HG03108 (cell line): Measurements from ENCODE around the gene APBA2.

ENCODE experiments used
- ATAC-seq: cut with Tn5 transposase; IDR thresholded peaks from one replicate; pipeline ENCODE4 v1.9.1; 2021; ENCODE audit warnings: moderate library complexity; ENCODE audit not compliant: unreplicated experiment

APBA2 gene

DNA sequence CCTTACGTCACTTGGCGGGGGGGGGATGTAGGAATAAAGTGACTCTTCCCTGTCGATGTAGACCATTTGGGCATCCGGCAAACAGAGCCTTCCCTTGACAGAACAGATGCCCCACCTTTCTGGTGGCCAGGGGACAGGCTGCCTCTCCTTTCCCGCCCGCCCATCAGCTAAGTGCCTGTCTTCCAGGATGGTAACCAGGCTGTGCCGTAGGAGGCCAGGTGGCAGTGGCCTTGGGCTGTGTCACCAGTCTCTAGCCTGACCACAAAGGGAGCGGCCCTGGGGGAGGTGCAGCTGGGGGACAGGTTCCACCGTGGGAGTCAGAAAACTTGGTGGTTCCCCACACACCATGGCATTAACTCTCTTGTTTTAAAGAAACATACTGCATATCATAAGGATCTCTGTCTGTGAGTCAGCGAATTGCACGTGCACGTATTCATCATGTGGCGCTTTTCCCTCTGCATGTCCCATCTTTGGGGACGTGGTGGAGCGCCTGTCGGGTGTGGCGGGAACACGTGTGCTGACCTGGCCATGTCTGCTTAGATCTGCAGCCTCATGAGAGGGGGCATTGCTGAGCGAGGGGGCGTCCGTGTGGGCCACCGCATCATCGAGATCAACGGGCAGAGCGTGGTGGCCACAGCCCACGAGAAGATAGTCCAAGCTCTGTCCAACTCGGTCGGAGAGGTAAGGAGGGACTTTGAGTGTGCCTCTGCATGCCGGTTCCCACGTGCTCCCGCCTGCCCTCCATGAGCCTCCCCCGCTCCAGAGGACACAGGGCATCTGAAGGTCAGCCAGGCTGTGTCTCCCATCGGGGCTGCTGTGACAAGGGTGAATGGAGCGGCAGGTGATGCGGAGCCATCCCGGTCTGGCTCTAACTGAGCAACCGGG lies 227.8 kb downstream of the APBA2 start:
- ATAC-seq, result no peak

DNA sequence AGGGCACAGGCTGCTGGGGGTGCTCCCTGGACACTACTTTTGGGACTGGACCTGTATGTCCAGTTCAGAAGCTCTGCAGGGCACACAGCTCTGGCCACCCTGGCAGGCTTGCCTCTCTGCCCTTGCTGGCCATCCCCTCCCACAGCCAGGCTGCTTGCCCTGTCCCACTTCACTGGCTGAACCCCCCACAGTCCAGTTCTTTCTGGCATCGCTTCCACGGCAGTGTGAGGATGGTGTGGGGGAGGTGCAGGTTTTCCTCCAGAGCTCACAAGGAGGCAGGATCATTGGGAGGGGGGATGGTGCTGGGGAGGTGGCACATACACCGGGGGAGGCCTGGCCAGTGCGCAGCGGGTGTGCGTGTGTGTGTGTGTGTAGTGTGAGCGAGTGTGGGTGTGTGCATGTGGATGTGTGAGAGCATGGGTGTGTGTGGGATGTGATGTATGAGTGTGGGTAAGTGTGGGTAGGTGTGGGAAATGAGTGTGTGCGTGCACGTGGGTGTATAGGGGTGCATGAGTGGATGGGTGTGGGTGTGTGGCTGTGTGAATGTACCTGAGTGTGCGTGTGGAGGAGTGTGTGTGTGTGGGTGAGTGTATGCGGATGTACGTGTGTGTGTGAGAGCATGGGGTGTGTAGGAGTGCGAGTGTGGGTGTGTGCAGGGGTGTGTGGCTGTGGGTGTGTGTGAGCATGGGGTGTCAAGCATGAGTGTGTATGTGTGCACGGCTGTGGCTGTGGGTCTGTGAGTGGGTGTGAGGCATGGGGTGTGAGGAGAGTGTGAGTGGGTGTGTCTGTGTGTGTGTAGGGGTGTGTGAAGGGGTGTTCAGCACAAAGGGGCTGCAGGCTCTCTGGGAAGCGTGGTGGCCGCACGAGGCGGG lies 228.7 kb downstream of the APBA2 start:
- no peak for ATAC-seq

DNA sequence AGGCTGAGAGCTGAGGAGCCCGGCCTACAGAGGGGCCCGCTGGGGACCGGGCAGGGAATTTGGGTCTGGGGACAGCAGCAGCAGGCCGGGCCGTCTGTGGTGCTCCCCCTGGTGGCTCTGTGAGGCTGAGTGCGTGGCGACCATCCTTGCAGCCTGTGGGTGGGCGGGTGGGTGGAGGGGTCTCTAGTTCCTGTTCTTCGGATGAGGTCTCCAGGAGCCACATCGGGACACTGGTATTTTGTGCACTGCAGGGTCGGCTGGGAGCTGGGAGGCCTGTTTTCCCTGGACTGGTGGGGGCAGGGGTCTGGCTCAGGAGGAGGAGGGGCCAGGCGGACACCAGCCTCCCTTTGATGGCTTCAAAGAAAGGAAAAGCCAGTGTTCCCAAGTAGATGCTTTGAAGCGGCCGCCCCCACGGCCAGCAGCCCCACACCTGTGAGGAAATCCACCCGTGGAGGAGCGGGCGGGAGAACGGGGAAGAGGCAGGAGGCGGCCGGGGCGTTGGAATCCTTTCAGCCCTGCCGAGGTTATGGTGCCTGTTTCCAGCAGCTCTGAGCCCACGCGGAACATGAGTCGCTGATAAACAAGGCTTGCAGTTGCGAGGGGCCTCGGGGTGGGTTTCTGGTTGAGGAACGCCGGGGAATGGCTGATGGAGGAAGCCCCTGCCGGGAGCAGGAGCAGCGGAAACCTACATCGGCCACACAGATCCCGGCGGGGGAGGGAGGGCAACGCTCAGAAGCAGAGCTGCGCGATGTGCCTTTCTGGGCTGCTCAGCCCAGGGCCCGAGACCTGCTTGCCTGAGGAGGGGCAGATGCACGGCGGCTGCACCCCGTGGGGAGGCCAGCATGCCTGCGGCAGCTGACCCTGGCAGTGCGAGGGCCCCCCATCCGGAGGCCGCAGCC lies 229.6 kb downstream of the APBA2 start:
- ATAC-seq, result no peak

DNA sequence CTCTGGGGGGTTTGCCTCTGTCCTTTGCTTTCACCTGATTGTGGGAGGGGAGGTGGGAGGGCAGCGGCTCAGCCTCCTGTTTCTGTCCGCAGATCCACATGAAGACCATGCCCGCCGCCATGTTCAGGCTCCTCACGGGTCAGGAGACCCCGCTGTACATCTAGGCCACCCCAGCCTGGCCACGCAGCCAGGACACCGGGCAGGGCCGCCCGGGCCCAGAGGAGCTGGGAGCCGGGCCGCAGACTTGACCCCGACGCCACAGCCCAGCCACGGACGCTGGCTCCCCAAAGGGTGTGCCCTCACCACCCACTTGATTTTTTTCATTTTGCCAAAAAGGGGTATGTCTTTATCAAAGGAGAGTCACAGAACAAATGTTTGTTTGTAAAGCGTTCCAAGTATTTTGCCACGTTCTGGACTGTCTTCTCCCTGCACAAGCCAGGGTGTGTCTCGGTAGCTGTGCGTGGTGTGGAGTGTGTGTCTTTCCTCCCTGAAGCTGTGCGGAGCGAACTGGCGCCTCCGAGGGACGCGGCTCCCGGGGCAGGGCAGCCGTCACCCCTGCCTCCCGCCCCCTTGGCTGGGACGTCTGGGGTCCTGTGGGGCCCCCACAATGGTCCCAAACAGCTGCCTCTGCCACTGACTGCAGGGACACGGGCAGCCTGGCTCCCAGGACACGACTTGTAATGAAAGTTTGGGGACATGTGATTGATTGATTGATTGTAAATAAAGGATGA lies 231.4 kb downstream of the APBA2 start:
- ATAC-seq, result no peak

DNA sequence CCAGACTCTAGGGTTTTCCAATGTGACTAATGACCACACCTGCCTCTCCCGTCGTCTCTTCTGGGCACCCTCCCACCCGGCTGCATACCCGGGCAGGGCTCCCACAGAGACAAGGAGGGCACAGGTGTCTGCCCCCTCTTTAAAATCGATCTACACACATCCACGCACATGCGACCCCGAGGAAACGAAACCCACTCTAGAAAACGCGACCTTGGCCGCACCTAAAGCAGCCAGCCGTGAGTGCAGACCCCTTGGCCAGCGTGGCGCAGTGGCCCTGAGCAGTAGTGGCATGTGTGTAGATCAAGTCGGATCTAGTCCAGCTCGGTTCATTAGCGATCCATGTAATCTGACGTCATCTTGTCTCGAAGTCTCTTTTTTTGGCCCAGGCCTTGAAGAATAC lies 232.0 kb downstream of the APBA2 start:
- no peak for ATAC-seq

DNA sequence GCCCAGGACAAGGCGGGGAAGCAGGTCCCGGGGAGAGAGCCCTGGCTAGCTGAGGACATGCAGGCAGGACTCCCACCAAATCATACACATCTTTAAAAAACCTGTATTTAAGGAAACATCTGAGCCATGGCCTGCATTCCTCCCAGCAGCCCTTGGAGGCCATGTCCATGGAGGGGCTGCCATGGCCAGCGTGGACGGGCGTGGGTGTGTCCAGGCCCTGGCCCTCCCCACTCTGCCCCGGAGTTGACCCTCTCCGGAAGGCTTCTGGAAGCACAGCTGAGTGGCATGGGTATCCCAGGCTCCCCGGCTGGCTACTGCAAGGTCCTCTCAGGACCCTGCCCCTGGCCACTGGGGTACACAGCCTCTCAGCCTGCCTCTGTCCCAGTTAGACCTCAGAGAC lies 234.1 kb downstream of the APBA2 start:
- no peak for ATAC-seq

DNA sequence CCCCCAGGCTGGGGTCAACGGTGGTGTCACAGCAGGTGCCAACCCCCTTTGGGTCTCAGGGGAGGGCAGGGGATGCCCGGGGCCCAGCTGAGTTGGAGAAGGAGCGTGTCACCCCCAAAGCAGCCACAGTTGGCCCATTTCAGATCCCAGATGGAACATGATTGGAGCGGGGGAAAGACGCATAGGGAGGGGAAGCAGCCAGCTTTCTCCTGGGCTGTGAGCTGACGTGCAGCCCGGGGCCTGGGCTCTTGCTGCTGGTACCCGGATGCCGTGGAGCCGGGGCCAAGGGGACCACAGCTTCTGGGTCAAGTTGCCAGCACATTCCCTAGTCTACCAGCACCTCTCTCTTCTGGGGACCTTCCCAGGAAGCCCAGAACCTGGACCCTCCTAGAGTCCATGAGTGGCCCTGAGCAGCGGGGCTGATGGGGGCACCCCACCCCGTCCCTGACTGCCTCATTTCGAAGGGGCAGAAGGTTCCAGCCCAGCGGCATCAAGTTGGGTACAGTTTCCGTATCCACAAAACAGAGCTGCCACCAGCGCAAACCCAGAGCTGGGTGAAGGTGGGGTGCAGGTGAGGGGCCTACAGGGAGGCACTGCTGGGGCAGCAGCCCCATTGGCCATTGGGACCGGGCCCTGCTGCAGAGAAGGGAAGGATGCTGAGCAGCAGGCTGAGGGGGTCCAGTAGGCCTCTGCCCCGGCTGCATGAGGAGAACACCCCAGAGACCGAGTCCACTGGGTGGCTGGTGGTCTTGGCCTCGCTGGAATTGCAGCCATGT lies 235.0 kb downstream of the APBA2 start:
- ATAC-seq, result no peak

DNA sequence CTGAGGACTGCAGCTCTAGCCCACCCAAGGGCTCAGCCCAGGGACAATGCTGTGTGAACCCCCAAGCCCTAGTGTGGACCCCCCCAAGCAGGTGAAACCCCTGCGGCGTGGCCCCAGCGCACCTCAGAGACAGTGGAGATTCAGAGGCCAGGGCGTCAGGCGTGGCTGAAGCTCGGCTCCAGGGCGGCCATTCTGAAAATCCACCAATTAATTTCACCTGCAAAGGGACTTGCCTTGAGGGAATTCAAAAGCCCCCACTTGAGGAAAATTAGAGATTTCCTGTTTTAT lies 235.5 kb downstream of the APBA2 start:
- ATAC-seq, result no peak

DNA sequence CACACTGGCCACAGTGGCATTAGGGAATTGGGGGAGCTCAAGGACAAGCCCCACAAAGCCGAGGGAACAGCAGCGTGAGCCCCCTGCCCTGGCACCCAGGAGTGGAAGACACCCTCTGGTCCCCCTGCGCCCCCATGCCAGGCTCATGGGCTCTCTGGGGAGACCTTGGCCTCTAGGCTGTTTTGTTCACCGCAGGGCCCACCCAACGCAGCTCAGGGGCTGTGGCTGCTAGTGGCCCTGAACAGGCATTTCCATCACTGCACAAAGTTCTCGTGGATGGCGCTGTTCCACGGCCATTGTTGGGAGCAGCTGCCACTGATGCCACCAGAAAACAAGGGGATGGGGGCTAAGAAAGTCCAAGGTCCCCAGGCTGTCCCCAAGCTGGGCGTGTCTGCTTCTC lies 236.1 kb downstream of the APBA2 start:
- no peak for ATAC-seq

DNA sequence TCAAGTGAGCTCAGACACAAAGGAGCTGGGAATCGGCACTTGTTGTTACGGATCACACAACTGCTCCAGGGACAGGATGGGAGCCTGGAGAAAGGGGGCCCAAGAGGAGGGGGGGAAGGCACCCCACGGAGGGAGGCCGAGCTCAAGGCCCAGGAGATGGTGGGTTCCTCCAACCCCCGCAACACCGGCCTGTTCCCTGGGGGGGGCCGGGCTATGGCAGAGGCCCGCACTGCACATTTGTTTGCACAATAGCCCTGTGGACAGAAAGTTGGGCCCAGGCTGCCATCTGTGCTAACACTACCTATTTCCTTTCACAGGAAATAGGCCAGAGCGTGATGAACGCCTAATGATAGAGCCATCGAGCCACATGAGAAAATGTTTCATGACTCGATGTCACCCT lies 236.7 kb downstream of the APBA2 start:
- ATAC-seq, result no peak

DNA sequence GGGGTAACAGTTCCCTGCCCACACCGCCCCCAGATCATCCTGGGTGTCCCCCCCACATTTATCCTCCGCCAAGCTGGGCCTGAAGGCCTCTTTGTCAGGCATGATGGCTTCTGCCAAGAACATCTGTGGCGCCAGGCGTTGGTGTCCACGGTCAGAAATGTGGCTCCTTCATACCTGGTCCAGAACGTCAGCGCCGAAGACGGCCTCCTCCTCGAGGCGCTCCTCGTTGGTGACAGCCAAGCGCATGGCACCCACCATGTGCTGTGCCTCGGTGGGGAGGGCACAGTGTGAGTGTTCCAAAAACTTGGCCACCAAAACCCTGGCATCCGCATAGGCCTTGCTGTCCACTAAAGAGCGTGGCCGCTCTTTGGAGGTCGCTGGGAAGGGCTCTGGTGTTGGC lies 237.4 kb downstream of the APBA2 start:
- no peak for ATAC-seq

DNA sequence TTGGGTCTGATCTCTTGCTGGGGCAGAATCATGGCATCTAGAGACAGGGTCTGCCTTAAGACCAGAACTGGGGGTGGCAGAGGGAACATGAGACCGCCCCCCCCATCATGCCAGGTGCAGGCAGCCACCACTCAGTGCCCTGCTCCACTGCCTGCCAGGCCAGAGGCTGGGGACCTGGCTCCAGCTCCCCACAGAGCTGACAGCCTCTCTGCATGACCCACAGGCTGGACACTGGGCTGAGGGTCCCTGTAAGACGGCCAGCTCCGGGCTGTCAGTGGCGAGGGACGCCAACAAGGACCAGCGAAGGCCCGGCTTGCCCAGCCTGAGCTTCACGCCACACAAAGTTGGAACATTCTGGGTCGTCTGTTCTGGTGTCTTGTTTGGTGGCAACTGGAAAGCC lies 238.2 kb downstream of the APBA2 start:
- no peak for ATAC-seq

DNA sequence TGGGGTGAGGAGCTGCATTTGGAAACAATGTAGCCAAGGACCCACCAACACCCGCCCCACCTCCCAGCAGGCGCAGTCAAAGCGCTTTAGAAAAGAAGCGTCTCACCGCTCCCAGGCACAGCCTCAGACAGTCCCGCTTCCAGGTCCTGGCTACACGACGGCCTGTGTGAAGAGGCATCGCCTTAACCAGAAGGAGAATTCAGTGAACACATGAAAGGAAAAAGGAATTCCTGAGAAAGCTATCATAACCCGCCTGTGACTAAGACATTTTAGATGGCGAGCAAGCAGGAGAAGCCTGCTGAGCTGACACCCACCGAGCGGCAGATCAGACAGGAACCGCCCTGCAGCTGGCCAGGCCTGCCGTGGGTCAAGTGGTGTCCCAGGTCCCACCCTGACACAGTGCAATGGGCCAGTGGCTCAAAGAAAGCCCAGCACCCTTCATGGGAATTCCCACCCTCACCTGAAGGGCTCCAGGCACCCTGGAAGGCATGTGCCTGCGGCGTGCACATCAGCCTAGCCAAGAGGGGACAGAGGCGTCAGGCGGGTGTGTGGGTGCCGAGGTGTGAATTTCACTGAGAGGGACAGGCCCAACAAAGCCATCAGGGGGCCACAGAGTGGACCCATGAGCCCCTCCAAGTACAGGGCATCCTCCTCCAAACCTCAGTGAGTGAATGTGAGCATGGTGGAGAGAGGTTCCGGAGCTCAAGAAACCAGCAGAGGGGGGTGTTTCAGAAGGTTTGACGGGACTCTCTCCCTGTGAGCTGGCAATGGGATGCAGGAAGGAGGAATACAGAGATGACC lies 239.0 kb downstream of the APBA2 start:
- no peak for ATAC-seq

DNA sequence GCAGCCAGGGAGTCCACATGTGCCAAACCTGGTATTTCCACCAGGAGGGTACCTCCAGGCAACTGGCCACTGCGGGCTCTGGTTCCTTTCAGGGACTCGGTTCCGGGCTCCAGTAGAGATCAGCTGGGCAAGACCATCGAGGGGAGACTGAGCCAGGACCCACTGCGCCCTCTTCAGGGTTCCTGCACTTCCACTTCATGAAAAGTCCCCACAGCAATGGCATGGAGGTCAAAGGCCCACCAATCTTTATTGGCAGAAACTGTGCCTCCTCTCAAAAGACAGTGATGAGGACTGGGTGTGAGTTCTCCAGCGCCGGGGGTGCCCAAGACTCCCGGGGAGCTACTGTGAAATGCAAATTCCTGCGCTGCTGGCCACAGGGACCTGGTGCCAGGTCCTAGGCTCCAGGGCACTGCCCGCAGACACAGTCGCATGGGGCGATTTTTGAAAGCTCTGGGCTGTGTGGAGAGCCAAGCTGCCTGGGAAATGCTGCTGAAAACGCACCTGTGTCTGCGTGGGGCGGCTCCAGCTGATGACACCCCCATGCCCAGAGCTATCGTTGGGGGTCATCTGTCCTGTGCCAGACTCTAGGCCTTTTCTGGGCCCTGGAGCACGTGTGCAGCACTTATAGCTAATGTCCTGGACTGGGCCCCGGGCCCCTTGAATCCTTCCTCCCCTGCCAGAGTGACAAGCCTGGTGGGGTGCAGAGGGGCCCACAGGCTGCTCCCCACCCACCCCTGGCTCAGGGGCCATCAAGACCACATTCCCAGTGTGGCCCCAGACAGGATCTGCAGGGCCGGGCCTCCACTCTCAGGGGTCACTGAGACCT lies 239.8 kb downstream of the APBA2 start:
- no peak for ATAC-seq

DNA sequence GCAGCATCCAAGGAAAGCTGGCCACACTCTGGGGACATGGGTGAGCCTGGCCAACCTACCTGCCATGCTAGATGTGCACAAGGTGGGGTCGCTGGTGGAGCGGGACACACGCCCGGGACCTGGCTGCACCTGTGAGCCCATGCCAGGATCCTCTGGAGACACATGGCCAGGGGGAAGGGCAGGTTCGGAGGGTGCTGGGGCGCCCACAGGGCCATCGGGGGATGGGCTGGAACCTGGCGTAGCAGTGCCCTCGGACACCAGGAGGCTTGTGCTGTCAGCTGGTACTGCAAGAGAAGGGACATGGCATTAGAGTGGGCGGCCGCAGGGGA lies 240.4 kb downstream of the APBA2 start:
- no peak for ATAC-seq

DNA sequence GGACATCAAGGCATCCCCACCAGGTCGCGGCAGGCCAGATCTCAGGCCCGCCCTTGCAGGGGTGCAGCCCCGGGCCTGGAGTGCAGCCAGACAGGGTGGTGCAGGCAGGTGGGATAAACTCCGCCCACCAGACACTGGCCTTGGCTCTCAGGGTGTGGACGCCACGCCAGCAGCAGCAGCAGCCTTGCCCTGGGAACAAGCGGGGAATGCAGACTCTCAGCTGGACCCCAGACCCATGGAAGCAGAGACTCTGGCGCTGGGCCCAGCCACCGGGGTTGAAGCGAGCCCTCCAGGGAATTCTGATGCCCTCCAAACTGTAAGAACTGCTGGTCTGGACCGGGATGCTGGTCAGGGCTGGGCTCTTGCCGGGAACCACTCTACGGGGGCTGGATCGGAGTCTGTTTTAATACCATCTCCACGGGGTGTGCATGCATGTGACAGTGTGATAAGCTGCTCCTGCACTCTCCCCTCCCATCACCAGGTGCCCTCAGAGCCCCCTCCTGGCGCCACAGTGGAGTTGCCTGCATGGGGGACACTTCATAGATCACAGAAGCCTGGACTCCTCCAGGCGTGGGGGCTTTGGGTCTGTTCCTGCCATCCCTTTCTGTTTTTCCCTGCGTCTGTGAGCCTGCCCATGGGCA lies 241.2 kb downstream of the APBA2 start:
- ATAC-seq, result no peak

DNA sequence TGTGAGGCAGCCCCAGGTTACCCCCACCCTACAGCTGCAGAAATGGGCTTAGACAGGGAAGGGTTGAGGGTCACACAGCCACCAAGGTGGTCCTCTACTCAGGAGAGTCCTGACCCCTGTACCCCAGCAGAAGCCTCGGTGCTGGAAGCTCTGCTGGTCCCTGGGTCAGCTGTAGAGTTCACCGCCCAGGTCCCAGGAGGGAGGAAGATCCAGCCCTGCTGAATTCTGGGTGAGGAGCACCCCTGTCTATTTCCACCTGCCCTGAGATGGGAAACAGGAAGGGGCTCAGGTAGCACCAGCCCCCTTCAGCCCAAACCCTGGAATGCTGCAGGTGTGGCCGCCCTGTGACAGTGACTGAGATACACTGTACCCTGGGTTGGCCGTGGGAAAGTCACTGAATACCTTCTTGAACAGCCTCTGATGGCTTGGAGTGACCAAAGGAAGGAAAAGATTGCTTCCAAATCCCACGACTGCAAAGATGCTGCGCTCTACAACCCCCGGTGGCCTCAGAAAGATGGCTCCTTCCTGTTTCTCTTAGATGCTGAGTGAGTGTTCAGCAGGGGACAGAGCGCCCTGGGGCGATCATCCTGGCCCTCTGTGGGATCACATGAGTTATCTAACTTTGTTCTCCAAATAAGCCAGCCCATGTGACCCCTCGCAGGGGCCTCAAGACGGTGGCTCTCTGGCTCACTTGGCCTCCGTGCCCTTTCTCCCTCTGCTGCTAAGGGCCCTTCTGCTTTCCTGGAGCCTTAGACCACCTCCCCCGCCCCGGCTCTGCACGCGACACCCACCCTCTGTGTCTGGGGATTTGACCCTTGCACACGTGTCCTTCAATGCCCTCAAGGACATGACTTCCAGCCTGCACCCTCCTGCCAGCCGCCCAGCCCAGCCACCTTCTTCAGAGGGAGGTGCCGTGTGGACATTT lies 242.0 kb downstream of the APBA2 start:
- ATAC-seq, result no peak
